SK-N-MC (cell line): ENCODE results near the gene ASIC1.

Experiments used
- DNase-seq: peaks from one replicate; pipeline ENCODE4 v3.0.0-alpha.2; 2011; ENCODE audit warnings: low read depth, low spot score
- H3K27ac ChIP-seq: fragments of 200-600 bp; sonication (generic); 2 replicates; pipeline ENCODE4 v1.5.1; 2016; ENCODE audit warnings: mixed run types
- H3K36me3 ChIP-seq: fragments of 200-600 bp; sonication (generic); 2 replicates; pipeline ENCODE4 v1.6.1; 2017; ENCODE audit warnings: antibody characterized with exemption, low read length, mixed read lengths; ENCODE audit not compliant: insufficient read depth
- H3K4me3 ChIP-seq: fragments of 200-600 bp; sonication (generic); 2 replicates; pipeline ENCODE4 v1.5.1; 2016
- H3K9ac ChIP-seq: fragments of 200-600 bp; sonication (generic); 2 replicates; pipeline ENCODE4 v1.8.0; 2017; ENCODE audit warnings: mixed run types, mixed read lengths; ENCODE audit not compliant: insufficient read length
- H3K9me3 ChIP-seq: fragments of 200-600 bp; sonication (generic); 2 replicates; pipeline ENCODE4 v1.6.1; 2017; ENCODE audit warnings: low read depth, mild to moderate bottlenecking, antibody characterized with exemption, low read length, moderate library complexity, mixed read lengths
- EZH2 ChIP-seq: fragments of 200-600 bp; sonication (generic); IDR thresholded peaks from one replicate; pipeline ENCODE4 v1.6.1; 2017; ENCODE audit warnings: antibody characterized with exemption
- FOXP2 ChIP-seq: optimal IDR thresholded peaks from 2 replicates; pipeline ENCODE3; 2011; ENCODE audit warnings: mild to moderate bottlenecking, moderate library complexity; ENCODE audit not compliant: insufficient read depth; ENCODE audit errors: extremely low read length, control extremely low read depth
- POLR2AphosphoS5 ChIP-seq: IDR thresholded peaks from 2 replicates; pipeline ENCODE4 v1.6.1; 2012; ENCODE audit warnings: mild to moderate bottlenecking, low read depth, low read length, borderline replicate concordance

Gene ASIC1

GRCh38 chr12:50043854-50044253, 13.5 kb upstream of the ASIC1 start:
- TF ChIP-seq EZH2 (no peak), FOXP2 (no peak), POLR2AphosphoS5 (no peak)
- no peak for DNase-seq
- no peaks in the 10 kb centered on the region for H3K9me3 ChIP-seq
- no peak overlapping the region for H3K27ac ChIP-seq
- H3K36me3 ChIP-seq = no peaks in the 10 kb centered on the region
- H3K4me3 ChIP-seq = no peak overlapping the region
- no peak overlapping the region for H3K9ac ChIP-seq

- Histone ChIP-seq H3K36me3 (no peaks in the 10 kb centered on the region), H3K9me3 (no peaks in the 10 kb centered on the region), H3K4me3 (no peak overlapping the region), H3K9ac (no peak overlapping the region), H3K27ac (no peak overlapping the region)
- TF ChIP-seq EZH2 (no peak), POLR2AphosphoS5 (no peak), FOXP2 (no peak)
- no peak for DNase-seq
Measured at GRCh38 chr12:50047693-50048250, 9.6 kb upstream of the ASIC1 start.

- no peak for TF ChIP-seq POLR2AphosphoS5
- Histone ChIP-seq H3K36me3 (no peaks in the 10 kb centered on the region), H3K27ac (no peak overlapping the region), H3K4me3 (no peak overlapping the region), H3K9ac (no peak overlapping the region), H3K9me3 (no peaks in the 10 kb centered on the region)
- DNase-seq = no peak
Measured at GRCh38 chr12:50049254-50050118, 7.9 kb upstream of the ASIC1 start.

GRCh38 chr12:50050119-50050385, 7.3 kb upstream of the ASIC1 start:
- H3K27ac ChIP-seq = no peak overlapping the region
- no peak for TF ChIP-seq EZH2
- no peak for TF ChIP-seq POLR2AphosphoS5
- TF ChIP-seq FOXP2 = no peak
- H3K9ac ChIP-seq = no peak overlapping the region

GRCh38 chr12:50050410-50051098, 6.8 kb upstream of the ASIC1 start:
- H3K4me3 ChIP-seq = no peak overlapping the region
- H3K27ac ChIP-seq = no peak overlapping the region
- no peaks in the 10 kb centered on the region for H3K36me3 ChIP-seq
- DNase-seq = no peak
- H3K9ac ChIP-seq = no peak overlapping the region
- no peak for TF ChIP-seq POLR2AphosphoS5
- TF ChIP-seq FOXP2 = no peak
- no peak for TF ChIP-seq EZH2
- H3K9me3 ChIP-seq = no peaks in the 10 kb centered on the region

More at GRCh38 chr12:50050119-50050385, 7.3 kb upstream of the ASIC1 start:
- no peaks in the 10 kb centered on the region for H3K36me3 ChIP-seq
- no peak overlapping the region for H3K4me3 ChIP-seq
- DNase-seq = no peak
- H3K9me3 ChIP-seq = no peaks in the 10 kb centered on the region

GRCh38 chr12:50051101-50051806, 6.1 kb upstream of the ASIC1 start:
- Histone ChIP-seq H3K4me3 (no peak overlapping the region), H3K27ac (no peak overlapping the region), H3K9ac (no peak overlapping the region), H3K36me3 (no peaks in the 10 kb centered on the region), H3K9me3 (no peaks in the 10 kb centered on the region)
- TF ChIP-seq POLR2AphosphoS5 (no peak), EZH2 (no peak), FOXP2 (no peak)
- DNase-seq = no peak

- TF ChIP-seq EZH2 (no peak), FOXP2 (no peak), POLR2AphosphoS5 (no peak)
Measured at GRCh38 chr12:50052544-50052943, 4.9 kb upstream of the ASIC1 start.

GRCh38 chr12:50052964-50053363, 4.4 kb upstream of the ASIC1 start:
- no peak for DNase-seq
- Histone ChIP-seq H3K36me3 (no peaks in the 10 kb centered on the region), H3K9me3 (no peaks in the 10 kb centered on the region), H3K27ac (no peak overlapping the region), H3K4me3 (no peak overlapping the region), H3K9ac (no peak overlapping the region)
- TF ChIP-seq EZH2 (no peak), FOXP2 (no peak), POLR2AphosphoS5 (no peak)

More at GRCh38 chr12:50052544-50052943, 4.9 kb upstream of the ASIC1 start:
- Histone ChIP-seq H3K9me3 (no peaks in the 10 kb centered on the region), H3K27ac (no peak overlapping the region), H3K36me3 (no peaks in the 10 kb centered on the region), H3K4me3 (no peak overlapping the region), H3K9ac (no peak overlapping the region)
- DNase-seq = no peak
